Measurements from ENCODE around the gene ZSWIM3.

Gene ZSWIM3

DNA sequence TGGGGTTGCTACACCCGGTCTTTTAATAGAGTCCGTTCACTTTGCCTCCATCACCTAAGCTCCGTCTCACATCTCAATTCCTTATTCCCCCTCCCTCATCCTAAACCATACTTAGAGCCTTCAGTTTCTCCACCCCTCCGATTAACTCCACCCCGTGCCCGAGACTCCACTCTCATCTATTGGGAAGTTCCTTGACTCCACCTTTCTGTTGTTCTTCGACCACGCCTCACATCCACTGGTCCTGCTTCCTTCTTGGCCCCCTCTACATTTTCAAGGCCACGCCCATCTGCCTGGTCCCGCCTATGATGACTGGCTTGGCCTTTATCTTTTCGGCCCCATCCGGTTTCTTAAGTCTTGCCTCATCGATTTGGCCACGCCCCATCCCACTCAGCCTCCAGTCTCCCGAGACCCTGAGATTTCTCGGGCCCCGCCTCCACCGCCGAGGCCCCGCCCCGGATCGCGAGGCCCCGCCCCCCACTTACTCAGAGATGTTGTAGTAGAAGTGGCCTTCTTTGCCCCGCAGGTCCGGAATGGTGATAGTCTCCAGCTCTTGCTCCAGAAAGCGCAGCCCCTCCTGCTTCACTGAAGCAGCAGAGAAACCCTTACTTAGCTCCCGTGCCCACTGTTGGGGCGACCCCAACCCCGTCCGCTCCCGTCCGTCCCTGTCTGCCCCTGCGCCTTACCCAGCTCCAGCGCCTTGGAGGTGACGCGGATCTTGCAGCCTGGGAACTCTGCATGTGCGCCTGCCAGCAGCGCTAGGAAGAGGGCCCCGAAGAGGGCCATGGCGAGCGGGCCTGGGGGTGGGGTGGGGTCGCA lies 53.5 kb downstream of the ZSWIM3 start:
- no peak for DNase-seq

GRCh38 chr20:45911486-45912343 lies 54.3 kb downstream of the ZSWIM3 start, which contains the start of gene PLTP:
TSS of gene PLTP (minus strand) at chr20:45912155. CDS start at chr20:45911452, 703 bp downstream.
- no peak for DNase-seq

- no peak for DNase-seq
These were observed 54.9 kb downstream of the ZSWIM3 start for GRCh38 chr20:45912344-45912682.

- no peak for DNase-seq
These were observed 55.7 kb downstream of the ZSWIM3 start for GRCh38 chr20:45913116-45913515.

DNA sequence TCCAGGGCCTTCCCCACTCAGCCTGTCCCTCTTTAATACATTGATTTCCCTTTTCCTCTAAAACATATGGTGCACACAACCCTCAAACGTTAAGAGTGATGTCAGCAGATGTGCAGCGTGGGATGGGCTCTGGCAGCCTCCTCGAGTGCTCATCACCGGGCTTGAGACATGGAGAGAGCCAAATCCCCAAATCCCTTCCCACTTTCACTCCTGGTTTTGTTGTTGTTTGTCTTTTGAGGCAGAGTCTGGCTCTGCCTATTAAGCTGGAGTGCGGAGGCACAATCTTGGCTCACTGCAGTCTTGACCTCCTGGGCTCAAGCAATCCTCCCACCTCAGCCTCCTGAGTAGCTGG lies 60.4 kb downstream of the ZSWIM3 start:
- no peak for DNase-seq

- no peak for DNase-seq
These were observed 60.8 kb downstream of the ZSWIM3 start for GRCh38 chr20:45918182-45918737.

DNA sequence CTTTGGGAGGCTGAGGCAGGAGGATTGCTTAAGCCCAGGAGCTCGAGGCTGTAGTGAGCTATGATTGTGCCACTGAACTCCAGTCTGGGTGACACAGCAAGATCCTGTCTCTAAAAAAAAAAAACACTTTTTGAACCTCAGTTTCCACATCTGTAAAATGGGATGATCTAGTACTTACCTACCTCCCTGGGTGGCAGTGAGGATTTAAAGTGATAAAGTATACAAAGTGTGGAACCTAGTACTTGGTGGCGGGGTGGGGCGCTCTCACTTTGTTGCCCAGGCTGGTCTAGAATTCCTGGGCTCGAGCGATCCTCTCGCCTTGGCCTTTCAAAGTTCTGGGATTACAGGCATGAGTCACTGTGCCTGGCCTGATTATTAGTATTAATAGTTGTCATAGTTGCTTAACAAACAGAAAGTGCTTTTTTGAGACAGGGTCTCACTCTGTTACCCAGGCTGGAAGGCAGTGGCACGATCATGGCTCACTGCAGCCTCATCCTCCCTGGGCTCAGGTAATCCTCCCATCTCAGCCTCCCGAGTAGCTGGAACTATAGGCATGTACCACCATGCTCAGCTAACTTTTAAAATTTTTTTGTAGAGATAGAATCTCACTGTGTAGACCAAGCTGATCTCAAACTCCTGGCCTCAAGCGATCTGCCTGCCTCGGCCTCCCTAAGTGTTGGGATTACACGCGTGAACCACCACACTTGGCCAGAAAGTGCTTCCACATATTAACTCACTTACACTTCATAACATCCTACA lies 61.5 kb downstream of the ZSWIM3 start:
- no peak for DNase-seq

GRCh38 chr20:45919542-45920399 lies 62.4 kb downstream of the ZSWIM3 start:
- DNase-seq: no peak

DNA sequence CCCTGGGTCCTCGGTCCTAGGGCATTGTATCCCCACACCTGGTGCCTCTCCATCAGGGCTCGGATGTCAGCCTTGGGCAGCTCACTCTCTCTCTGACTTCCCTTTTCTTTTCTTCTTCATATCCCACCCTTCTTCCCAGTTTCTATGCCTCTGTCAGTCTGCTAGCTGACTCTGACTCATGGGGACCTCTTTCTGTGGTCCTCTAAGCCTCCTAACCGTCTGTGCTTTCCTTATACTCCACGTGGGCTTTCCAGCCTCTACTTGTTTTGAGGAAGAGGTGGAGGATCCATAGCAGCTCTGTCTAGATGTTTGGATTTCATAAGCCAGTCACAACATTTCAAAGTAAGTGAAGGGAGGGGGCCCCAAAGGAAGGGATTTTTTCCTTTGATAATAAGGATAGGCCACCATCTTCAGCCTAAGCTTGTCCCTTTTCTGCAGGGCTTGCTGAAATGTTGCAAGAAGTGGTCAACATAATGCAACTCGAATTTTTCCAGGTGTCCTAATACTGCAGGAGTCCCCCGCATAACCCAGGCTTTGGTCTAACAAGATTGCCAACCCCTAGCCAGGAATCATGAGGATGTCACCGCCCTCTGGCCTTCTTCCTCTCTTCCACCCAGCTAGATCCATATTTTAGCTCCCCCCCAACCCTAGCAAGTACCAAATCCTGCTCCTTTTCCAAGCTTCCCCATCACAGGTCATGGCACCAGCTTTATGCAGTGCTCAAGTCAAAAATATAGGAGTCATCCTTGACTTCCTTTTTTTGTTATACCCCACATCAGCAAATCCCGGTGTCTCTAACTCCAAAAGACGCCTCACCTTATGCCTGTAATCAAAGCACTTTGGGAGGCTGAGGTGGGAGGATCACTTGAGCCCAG lies 63.3 kb downstream of the ZSWIM3 start:
- DNase-seq: no peak

- DNase-seq: no peak
These were observed 64.1 kb downstream of the ZSWIM3 start for GRCh38 chr20:45921337-45922189.

DNA sequence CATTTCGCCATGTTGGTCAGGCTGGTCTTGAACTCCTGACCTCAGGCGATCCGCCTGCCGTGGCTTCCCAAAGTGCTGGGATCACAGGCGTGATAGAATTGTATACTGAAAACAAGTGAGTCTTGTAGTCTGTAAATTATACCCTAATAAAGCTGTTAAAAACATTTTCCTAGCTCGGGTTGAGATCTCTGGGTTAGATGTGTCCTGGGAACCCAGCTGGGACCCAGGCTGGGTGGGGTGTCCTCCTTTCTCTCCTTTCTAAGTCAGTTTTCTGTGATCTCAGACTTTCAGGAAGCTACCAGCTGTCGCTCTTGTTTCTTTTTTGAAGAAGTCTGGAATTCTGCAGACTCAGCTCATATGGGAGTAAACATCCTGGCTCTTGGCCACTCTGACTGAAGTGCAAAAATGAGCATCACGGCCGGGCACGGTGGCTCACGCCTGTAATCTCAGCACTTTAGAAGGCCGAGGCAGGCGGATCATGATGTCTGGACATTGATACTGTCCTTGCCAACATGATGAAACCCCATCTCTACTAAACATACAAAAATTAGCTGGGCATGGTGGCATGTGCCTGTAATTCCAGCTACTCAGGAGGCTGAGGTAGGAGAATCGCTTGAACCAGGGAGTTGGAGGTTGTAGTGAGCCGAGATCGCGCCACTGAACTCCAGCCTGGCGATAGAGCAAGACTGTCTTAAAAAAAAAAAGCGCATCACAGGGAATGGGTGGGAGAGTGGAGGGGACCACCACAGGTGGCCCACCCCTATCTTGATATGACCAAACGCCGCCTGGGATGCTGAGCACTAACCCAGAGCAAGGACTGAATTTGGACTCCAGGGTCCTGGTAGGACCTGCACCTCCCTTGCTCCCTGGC lies 67.2 kb downstream of the ZSWIM3 start:
- DNase-seq: peak; percentile 64

DNA sequence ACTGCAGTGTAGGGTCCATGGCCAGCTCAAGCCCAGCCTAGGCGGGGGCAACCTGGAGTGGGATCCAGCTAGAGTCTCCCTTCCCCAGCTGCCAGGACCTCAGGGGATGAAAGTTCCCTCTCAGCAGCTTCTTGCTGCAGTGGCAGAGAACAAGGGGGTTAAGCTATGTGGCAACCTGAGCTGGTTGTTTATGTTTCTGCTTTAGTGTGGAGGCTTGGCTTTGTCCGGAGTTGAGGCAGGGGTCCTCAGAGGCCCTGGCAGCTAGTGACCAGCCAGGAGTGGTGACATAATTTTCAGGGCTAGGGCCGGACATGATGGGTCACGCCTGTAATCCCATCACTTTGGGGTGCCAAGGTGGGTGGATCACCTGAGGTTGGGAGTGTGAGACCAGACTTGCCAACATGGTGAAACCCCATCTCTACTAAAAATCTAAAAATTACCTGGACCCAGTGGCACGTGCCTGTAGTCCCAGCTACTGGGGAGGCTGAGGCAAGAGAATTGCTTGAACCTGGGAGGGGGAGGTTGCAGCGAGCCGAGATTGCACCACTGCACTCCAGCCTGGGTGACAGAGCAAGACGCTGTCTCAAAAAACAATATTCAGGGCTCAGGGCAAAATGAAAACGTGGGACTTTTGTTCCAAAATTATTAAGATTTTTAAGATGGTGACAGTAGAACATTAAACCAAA lies 68.5 kb downstream of the ZSWIM3 start:
- no peak for DNase-seq

DNA sequence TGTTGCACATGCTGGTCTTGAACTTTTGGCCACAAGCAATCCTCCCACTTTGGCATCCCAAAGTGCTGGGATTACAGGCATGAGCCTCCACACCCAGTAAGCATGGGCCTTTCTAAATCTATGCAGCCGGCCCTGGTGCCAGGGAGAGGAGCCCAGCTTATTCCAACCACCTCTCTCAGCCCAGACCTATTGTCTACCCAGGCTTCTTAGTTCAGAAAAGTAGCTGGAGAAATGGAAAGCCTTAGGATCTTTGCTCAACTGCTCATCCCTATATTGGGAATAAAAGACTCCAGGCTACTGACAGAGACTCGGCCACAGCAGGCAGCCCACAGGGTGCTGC lies 69.3 kb downstream of the ZSWIM3 start:
- DNase-seq: no peak

- DNase-seq: no peak
These were observed 69.9 kb downstream of the ZSWIM3 start for GRCh38 chr20:45927071-45927878.

Data from NCI-H510A treated with DMSO at 0.1 percent for 48 hours (cell line).